AG09309 (cell line): ENCODE results near the gene ELP1.
"Not testable (repeated sequence)": the region's sequence is repeated elsewhere in the genome, so short reads cannot be mapped to it uniquely, and the experiment has no call there.

ENCODE experiments used
- DNase-seq: peaks from one replicate; pipeline ENCODE4 v3.0.0-alpha.2; 2010; ENCODE audit warnings: low read depth
- H3K4me3 ChIP-seq: 2 replicates; pipeline ENCODE4 v1.5.1; 2011; ENCODE audit warnings: mild to moderate bottlenecking, low read depth, low read length, moderate library complexity; ENCODE audit not compliant: control insufficient read depth
- CTCF ChIP-seq: IDR thresholded peaks from 2 replicates; pipeline ENCODE4 v1.5.1; 2011; ENCODE audit warnings: mild to moderate bottlenecking, low read depth, low read length, inconsistent platforms; ENCODE audit not compliant: insufficient read depth, control insufficient read depth; ENCODE audit errors: missing control alignments

ELP1 gene

GRCh38 chr9:108897324-108898096 lies 36.4 kb downstream of the ELP1 start:
- no peak for TF ChIP-seq CTCF
- no peak overlapping the region for H3K4me3 ChIP-seq
- DNase-seq, result no peak

DNA sequence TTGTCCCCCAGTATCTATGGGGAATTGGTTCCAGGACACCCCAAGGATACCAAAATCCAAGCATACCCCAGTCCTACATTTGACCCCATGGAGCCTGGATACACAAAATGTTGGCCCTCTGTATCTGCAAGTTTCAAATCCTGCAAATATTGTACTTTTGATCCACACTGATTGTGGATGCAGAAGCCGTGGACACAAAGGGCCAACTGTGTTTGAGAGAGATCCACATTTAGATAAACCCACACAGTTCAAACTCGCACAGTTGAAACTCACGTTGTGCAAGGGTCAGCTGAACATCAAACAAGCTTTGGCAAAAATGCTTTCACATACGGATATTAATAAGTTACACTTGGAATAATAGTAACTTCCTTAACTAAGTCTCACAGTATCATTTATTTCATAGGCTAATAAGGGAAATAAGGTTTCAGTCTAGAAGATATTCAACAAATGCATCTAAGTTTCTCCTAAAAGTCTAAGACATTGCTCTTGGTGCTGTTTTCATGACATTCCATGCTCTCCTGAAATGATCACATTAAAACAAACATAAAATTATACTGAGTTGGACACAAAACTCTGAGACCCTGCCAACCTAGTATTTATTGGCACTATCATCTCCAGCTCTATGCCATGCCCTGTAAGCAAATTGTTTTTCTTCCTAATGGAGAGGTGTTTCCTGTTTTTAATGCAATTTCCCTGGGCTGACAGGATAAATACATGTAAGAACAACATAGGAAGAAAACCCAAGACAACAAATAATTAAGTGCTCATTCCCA lies 39.5 kb downstream of the ELP1 start:
- DNase-seq, result no peak
- no peak overlapping the region for H3K4me3 ChIP-seq
- TF ChIP-seq CTCF, result no peak

GRCh38 chr9:108889649-108890067 lies 44.3 kb downstream of the ELP1 start:
- peak; percentile 7 for DNase-seq
- no peak overlapping the region for H3K4me3 ChIP-seq
- no peak for TF ChIP-seq CTCF

DNA sequence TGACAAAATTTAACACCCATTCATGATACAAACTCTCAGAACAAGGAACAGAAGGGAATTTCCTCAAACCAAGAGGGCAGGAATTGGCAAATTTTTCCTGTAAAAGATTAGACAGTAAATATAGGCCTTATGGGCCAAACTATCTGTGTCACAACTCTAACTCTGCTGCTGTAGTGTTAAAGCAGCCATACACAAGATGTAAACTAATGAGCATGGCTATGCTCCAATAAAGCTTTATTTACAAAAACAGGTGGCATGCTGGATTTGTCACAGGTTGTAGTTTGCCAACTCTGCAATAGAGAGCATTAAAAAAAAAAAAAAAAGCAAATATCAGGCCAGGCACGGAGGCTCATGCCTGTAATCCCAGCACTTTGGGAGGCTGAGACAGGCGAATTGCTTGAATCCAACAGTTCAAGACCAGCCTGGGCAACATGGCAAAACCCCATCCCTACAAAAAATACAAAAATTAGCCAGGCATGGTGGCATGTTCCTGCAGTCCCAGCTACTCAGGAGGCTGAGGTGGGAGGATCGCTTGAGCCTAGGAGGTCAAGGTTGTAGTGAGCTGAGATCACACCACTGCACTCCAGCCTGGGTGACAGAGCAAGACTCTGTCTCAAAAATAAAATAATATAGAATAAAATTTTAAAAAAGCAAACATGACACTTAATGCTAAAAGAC lies 47.2 kb downstream of the ELP1 start:
- not testable (repeated sequence) for H3K4me3 ChIP-seq, DNase-seq

DNA sequence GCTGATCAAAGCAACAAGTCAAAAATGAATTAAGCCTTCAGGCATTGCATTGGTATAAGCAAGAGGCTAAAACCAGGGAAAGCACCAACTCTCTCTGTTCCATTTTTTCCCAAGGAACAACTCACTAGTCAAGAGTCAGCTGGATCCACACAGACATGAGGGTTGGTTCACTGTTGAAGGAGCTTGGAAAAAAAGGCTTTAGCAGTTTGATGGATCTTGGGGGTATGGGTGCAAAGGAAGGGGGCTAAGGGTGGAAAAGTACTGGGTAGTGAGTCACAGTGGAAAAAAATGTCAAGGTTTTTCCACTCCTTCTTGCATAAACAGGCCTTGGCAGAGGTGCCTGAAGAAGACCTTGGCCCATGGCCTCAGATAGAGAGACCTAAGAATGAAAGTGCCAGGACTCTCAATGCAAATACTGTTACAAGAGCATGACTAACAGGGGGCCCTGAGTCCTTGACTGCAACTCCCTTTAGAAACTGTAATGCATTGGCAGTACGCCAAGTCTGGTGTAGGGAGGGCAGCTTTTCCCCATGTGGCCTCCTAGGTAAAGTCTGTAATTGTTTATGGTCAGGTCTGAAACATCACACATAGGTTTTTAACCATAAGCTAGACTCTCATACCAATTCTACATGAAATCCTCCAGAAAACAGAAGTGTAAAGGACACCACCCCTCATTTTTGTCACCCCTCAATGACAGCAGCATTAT lies 48.1 kb downstream of the ELP1 start:
- H3K4me3 ChIP-seq, result no peak overlapping the region
- peak; percentile 3 for DNase-seq
- TF ChIP-seq CTCF, result no peak

DNA sequence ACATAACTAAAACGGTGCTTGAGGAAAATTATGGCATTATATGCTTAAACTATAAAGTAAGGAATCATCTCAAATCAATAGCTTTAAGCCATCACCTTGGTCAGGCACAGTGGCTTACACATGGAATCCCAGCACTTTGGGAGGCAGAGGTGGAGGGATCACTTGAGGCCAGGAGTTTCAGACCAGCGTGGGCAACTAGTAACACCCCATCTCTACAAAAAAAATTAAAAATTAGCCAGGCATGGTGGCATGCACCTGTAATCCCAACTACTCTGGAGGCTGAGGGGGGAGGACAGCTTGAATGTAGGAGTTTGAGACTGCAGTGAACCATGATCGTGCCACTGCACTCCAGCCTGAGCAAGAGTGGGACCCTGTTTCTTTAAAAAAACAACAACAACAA lies 49.2 kb downstream of the ELP1 start:
- no peak for TF ChIP-seq CTCF
- DNase-seq, result no peak
- no peak overlapping the region for H3K4me3 ChIP-seq
